SIG-M5 (cell line): Measurements from ENCODE around the gene SLC38A3.

ENCODE experiments used
- DNase-seq: peaks from one replicate; lab custom pipeline; 2025; lab: John Stamatoyannopoulos, UW

Gene SLC38A3

DNA sequence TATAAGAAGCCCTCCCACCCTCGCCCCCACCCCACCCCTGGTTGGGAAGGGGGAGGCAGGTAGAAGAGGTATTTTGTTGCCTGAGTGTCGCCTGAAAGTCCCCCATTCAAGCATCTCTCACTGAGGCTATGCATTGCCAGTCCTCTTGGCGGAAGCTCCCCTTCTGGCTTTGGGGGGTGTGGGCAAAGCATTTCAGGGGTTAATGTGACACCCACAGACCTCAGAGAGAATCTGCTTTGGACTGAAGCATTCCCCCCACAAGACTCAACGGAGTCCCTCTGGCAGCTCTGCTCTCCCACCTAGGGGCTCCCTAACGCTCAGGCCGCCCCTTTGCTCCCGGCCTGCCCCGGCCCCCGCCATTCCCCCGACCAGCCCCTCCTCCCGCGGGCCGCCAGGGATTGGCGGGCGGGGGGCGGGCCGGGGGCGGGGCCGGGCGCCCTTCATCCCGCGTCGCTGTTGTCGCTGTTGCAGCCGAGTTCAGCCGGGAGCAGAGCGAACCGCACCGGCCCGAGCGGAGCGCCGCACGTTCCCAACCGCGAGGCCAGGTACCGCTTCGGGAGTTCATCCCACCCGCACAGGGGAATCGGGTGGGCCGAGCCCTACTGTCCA, at the start of gene SLC38A3:
Gene SLC38A3 (plus strand): TSS at position 468 of the 609 bp plus-strand sequence. CDS start 8,929 bp downstream, outside the sequence.
- no peak for DNase-seq

- no peak for DNase-seq
These were observed 49.6 kb upstream of the SLC38A3 start for GRCh38 chr3:50155491-50155878.

DNA sequence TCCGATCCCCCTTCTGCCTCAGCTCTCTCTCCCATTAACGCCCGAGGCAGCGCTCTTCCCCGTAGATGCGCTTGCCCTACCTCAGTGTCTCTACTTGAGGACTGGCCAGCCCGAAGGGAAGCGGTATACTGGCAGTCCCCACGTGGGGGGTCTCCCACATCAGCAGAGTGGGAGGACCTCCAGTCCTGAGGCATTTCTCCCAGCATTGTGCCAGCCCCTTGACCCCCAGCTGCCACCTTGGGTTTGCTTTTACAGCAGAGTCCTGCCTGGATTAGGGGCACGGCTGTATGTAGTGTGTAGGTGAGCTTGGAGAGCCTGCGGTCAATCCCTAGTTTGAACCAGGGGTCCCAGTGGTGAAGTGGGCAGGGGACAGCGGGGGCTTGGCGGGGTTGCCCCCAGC, 49.2 kb upstream of the SLC38A3 start:
- DNase-seq = no peak

DNA sequence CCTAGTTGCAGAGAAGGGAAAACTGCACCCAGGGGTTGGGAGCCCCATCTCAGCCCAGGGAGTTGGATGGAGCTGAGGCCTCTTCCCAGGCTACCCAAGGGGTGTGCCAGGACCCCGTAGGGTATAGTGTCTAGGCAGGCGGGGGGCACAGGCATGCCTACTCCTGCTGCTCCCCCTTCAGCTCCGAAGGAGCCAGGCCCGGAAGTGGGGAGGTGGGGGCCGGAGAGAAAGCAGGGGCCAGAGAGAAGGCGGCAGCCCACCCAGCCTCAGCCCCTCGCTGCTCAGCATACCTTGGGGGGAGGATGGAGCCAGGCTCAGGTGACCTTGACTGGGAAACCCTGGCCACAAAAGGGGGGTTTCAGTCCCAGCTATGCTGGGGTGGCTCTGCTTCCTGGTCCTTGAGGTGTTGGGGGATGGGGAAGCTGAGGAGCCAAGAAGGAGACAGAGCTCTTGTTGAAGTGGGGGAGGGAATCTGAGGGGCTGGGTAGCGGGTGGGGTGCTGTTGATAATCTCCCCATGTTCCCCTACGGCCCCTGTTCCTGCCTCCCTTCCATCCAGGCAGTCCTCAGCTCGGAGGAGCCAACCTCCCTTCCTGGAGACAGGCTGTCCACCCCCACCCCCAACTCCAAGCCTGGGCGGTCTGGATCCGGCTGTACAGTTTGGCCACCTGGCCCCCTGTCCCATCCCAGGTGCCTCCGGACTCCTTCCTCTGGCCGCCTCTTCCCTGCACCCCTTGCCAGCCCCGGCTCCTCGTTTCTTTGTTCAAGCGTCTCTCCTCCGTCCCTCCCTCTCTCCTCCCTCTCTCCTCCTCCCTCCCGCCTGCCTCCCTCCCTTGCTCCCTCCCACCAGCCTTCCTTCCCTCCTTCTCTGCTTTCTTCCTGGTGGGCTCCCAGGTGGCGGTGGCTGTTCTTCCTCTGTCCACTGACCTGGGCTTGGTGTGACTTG, 48.2 kb upstream of the SLC38A3 start:
- no peak for DNase-seq

- DNase-seq = no peak
These were observed 47.1 kb upstream of the SLC38A3 start for GRCh38 chr3:50157827-50158529.

GRCh38 chr3:50158530-50159146, 46.4 kb upstream of the SLC38A3 start:
- no peak for DNase-seq

DNA sequence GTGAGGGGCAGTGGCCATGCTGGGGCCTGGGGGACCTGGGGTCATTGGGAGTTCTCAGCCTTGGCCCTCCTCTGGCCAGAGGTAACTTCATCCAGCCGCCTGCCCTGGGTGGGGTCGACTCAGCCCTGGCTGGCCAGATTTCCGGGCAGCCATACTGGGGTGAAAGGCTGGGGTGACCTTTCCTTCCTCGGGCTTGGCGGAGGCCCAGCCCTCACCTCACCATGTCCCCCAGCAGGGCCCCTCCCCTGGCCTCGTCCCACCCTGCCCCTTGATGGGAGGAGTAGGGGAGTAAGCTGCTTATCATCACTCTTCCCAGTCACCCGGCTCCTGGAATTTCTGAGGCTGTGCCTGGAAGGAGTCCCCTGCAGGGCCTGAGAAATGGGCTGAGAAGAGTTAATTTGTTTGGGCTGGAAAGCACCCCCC, 44.5 kb upstream of the SLC38A3 start:
- DNase-seq = no peak

- no peak for DNase-seq
These were observed 43.8 kb upstream of the SLC38A3 start for GRCh38 chr3:50161320-50161719.

DNA sequence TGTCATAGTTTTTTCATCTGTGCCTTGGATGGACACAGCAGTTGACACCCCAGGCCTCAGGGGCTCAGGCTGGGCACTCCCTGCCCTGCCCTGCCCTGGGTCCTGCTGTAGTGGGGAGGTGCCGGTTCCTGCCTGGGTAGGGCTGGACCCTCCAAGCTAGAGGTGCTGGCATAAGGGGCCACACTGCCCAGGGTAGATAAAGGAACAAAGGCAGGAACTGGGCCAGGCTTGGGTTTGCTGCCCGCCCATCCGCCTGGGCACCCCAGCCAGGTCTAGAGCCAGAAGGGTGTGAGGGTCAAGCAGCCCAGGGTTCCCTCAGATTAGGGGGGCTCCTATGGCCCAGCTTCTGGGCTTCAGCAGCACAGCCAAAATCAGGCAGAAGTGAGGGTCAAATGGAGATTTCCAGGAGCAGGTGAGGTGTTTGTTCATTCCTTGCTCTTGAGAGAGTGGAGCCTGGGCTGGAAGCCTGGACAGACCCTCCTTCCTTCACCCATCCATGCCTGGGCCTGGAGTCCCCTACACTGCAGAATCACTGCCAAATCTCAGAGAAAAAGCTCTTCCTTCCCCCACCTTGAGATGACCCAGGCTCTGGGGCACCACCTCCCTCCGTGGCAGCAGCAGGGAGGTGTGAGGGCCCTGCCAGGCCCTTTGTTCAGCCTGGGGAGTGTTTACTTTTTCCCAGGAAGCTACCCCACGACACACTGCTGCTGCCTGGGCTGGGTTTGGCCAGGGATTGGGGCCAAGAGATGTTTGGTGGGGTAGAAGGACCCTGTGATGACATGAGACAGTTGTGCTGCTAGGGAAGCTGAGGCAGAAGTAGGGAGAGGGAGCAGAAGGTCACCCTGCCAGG, 42.8 kb upstream of the SLC38A3 start:
- no peak for DNase-seq

DNA sequence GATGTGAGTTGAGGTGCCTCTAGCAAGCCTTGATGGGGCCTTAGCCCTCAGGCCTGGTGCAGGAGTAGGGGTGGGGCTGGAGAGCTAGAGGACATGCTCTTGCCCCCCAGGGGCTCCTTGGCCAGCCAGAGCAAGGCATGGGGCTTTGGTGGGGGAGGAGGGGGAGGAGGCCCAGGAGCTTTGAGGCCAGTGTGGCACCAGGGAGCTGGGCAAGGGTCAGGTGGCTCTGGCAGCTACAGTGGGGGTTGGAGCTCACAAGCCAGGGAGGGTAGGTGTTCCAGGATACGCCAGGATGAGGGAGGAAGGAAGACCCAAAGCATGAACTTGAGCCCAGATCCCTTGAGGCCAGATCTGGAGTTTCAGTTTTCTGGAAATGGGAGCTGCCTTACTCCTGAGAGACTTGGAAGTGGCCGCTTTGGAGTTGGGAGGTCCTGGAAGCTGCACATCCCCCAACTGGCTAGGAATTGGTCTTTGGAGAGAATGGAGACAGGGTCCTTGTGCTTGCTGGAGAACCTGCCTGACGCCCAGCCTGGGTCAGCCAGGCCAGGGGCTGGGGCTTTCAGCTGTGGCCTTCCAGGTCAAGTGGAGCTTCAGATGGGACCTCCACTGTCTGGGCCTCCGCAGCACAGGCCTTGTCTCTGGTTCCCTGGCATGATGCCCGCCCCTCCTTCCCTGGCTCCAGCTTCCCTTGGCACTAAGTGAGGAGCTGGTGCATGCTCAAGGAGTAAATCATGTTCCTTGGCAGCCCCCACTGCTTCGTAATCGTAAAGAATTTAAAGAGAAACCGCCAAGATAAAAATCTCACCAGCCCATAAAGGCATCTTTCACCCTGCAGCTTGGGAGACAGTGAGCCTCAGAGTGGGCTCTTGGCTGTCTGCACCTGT, 41.3 kb upstream of the SLC38A3 start:
- no peak for DNase-seq

DNA sequence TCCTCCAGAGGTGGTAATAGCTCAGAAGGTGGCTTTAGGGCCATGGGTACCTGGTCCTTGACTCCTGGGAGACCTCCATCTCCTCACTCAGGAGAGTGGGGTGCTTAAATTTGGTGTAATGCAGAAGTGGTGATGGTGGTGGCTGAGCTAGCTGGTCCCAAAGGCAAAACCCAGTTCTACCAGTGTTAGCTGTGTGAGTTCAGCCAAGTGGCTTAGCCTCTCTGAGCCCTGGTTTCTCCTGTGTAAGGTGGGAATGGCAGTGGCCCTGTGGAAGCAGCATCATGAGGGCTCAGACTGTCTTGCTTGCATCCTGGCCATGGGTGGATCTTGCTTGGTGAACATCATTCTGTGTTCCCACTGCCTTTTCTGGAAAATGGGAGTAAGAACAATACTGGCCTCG, 40.6 kb upstream of the SLC38A3 start:
- no peak for DNase-seq

GRCh38 chr3:50164984-50165909, 39.8 kb upstream of the SLC38A3 start:
- DNase-seq = no peak

DNA sequence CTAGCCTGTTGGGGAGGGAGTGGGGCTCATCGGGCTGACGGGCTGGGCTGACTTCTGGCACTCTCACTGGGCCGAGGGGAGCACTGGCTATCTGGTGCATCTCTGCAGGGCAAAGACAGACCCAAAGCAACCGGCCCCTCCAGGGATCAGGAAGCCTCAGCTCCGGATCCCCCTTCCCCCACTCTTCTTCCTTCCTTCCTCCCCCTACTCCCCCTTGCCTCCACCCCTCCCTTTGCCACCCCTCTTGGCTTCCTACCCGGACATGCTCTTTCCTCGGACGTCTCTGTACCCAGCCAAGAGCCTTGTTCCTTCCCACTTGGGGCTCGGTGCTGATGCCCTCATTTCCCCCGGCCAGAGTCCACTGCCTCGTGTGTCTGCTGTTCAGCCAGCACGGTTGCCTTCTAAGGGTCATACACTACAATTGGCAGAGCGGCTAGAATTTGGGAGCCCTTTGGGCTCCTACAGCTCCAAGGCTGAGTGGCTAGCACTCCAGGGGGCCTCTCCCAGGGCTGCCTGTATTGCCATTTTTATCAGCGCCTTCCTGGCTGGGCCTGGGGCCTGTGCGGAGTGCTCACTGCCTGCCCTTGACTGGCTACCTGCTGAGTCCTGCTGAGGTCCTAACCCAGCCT, 39.0 kb upstream of the SLC38A3 start:
- DNase-seq = no peak

DNA sequence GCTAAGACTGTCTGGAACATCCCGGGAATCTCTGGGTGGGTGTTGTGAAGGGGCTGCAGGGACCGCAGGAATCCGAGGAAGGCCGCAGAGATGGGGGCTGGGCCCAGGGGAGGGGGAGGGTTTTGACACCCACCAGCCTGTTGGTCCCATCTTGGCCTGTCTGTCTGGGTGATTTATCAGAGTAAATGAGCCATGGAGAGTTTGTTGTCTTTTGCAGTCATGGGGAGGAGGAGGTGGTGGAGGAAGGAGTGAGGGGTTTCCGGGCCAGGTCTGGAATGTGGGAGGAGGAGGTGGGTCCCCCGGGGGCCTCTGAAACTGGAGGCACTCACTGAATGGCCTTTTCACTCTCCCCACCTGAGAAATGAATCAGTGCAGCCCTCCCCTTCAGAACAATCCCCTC, 38.5 kb upstream of the SLC38A3 start:
- no peak for DNase-seq

DNA sequence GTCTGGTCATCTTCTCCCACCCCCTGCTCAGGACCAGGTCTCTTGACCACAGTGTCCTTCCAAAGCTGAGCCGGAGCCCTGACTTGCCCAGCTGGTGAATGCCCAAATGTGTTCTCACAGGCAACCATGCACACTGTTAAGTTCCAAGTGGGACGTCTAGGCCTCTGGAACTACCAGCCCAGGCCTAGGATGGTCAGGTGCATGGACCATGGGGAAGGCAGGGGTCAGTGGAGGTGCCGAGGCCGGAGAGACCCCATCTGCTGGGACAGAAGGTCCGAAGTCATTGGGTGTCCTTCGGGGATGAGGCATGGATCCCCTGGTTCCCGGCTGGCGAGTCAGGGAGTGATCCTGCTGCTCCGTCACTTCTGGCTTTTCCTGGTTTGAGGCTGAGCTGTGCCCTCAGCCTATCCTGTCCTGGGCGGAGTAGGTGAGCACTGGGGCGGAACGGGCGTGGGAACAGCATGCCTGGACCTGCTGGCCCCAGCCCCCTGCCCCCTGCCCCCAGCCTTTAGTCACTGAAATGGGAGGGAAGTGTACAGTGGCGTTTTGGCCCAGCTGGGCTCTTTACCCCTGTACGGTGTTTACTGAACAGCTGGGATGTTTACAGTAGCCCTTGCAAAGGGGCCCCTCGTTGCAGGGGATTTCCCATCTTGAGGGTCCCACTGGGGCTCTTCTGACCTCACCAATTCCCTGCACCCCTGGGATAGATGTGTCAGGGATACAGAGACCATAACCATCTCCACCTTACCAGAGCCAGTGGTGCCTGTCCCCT, 37.8 kb upstream of the SLC38A3 start:
- no peak for DNase-seq

DNA sequence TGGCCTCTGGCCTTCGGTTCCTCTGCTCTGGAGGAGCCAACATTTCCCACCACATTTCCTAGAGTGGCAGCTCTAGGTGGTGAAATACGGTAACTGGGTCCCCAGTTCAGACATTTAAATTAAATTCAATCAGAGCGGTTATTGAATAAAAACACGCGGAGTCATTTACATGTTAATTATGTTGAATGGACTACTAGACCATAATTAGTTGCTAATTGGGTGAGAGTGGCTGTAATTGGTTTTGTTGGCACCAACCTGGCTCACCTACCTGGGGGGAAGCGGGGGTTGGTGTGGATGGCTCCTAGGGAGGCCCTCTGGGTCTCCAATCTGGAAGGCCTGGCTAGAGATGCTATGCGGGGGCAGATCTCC, 37.2 kb upstream of the SLC38A3 start:
- no peak for DNase-seq

DNA sequence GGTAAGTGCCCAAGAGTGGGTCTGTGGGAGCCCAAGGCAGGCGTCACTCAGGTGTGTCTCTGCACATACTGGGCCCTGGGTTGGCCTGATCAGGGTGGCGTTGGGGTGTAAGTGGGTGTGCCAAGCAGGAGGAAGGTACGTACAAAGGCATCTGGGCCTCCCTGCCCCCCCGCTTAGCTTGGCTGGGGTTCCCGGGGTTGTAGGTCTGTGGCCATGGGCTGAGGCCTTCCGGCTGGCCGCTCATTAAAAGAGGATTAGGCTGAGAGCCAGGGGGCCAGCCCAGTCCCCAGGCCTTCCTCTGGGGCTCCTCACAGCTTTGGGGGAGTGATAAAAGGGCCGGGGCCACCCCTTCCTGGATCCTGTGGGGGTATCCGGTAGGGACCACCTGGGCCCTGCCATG, 36.7 kb upstream of the SLC38A3 start:
- no peak for DNase-seq

GRCh38 chr3:50168791-50169190, 36.3 kb upstream of the SLC38A3 start:
- DNase-seq = no peak
